ENCODE data around the gene HHIP.

Gene HHIP

DNA sequence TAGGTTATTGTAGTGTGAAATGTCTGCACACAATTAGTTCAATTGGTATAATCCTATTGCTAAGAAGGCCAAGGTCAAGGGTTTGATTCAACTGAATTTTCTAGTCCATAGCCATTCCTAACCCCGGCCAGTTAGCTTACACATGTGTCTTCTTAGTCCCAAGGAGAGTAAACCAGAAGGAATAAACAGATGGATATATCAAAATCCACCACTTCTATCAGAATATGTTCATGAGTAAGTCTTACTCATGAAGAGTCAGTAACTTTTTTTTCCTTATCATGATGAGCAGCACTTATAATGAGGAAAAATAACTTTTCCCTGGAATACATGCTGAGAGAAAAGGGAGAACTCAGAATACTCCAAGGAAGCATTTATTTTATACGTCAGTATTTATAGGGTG lies 9.5 kb downstream of the HHIP start:
- Histone ChIP-seq H3K9me3 (ENCODE audit: control insufficient read depth in 5 of 5, low read length in 5 of 5) (no peaks in the 10 kb centered on the region), H3K9ac (ENCODE audit: low read length in 5 of 5) (no peak overlapping the region), H3K4me3 (ENCODE audit: low read depth in 1 of 5, low read length in 5 of 5) (no peak overlapping the region), H3K27ac (ENCODE audit: low read depth, low read length) (no peak overlapping the region), H3K27me3 (ENCODE audit: control insufficient read depth in 5 of 5, insufficient read depth in 4 of 5, low read length in 5 of 5) (no peaks in the 10 kb centered on the region), H3K4me1 (ENCODE audit: control insufficient read depth in 5 of 5, insufficient read depth in 5 of 5, low read length in 5 of 5) (peaks cover 0 to 11% (median 6%) of the 10 kb centered on the region in 5 donors), H3K36me3 (ENCODE audit: control insufficient read depth in 5 of 5, insufficient read depth in 5 of 5, low read length in 5 of 5) (no peaks in the 10 kb centered on the region)

DNA sequence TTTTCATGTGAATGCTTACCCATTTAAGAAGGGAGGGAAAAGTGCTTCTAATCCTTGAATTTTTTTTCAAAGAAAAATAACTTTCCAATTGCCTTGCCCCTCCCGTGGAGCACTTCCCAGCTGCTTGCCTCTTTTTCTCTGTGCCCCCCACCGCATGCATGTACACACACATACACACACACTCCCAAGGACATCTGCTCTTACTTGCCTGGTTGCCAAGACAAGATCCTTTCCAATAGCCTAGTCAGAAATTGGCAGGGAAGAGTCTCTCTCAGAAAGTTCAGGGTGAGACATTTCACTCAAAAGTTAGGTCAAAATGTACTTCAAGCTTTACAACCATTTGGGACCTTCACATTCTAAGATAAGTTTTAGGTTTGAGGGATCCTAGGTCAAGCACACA lies 10.9 kb downstream of the HHIP start:
- peaks cover 0 to 11% (median 6%) of the 10 kb centered on the region in 5 donors for H3K4me1 ChIP-seq (ENCODE audit: control insufficient read depth in 5 of 5, insufficient read depth in 5 of 5, low read length in 5 of 5)
- no peaks in the 10 kb centered on the region for H3K27me3 ChIP-seq (ENCODE audit: control insufficient read depth in 5 of 5, insufficient read depth in 4 of 5, low read length in 5 of 5)
- no peak overlapping the region for H3K4me3 ChIP-seq (ENCODE audit: low read depth in 1 of 5, low read length in 5 of 5)
- H3K9ac ChIP-seq (ENCODE audit: low read length in 5 of 5): no peak overlapping the region
- H3K27ac ChIP-seq (ENCODE audit: low read depth, low read length): no peak overlapping the region
- H3K36me3 ChIP-seq (ENCODE audit: control insufficient read depth in 5 of 5, insufficient read depth in 5 of 5, low read length in 5 of 5): no peaks in the 10 kb centered on the region
- H3K9me3 ChIP-seq (ENCODE audit: control insufficient read depth in 5 of 5, low read length in 5 of 5): no peaks in the 10 kb centered on the region

DNA sequence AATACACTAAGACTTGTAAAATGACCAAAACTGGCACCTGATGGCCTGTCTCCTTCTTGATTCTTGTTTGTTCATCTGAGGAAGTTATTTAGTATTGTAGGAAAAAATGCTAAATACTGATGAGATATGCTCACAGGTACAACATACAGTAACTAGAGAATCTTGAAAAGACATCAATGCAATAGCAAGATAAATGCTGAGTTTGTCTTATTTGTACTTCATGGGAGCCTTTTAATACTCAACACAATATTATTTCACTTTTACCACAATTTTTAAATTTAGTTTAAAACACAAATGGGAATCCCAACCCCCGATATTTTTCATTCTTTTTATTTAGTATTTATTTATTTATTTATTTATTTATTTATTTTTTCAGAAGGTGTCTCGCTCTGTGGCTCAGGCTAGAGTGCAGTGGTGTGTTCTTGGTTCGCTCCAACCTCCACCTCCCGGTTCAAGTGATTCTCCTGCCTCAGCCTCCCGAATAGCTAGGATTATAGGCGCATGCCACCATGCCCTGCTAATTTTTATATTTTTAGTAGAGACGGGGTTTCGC lies 12.1 kb downstream of the HHIP start:
- Histone ChIP-seq H3K4me3 (ENCODE audit: low read depth in 1 of 5, low read length in 5 of 5) (no peak overlapping the region), H3K9ac (ENCODE audit: low read length in 5 of 5) (no peak overlapping the region), H3K4me1 (ENCODE audit: control insufficient read depth in 5 of 5, insufficient read depth in 5 of 5, low read length in 5 of 5) (peaks cover 0 to 11% (median 6%) of the 10 kb centered on the region in 5 donors), H3K36me3 (ENCODE audit: control insufficient read depth in 5 of 5, insufficient read depth in 5 of 5, low read length in 5 of 5) (no peaks in the 10 kb centered on the region), H3K27ac (ENCODE audit: low read depth, low read length) (no peak overlapping the region), H3K9me3 (ENCODE audit: control insufficient read depth in 5 of 5, low read length in 5 of 5) (no peaks in the 10 kb centered on the region), H3K27me3 (ENCODE audit: control insufficient read depth in 5 of 5, insufficient read depth in 4 of 5, low read length in 5 of 5) (no peaks in the 10 kb centered on the region)

- H3K4me3 ChIP-seq (ENCODE audit: low read depth in 1 of 5, low read length in 5 of 5): no peak overlapping the region
Measured at GRCh38 chr4:144658903-144659302, 12.9 kb downstream of the HHIP start.

DNA sequence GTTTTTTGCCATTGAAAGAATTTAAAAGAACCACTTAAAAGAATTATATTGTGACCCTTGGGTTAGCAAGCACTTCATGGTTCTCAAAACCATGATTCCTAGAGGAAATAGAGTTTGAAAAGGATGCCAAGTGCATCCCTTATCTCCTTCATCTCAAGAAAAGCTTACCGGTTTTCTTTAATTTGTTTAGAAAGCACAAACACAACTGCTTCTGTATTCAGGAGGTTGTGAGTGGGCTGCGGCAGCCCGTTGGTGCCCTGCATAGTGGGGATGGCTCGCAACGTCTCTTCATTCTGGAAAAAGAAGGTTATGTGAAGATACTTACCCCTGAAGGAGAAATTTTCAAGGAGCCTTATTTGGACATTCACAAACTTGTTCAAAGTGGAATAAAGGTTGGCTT lies 13.5 kb downstream of the HHIP start:
- Histone ChIP-seq H3K27ac (ENCODE audit: low read depth, low read length) (no peak overlapping the region), H3K9ac (ENCODE audit: low read length in 5 of 5) (no peak overlapping the region), H3K9me3 (ENCODE audit: control insufficient read depth in 5 of 5, low read length in 5 of 5) (no peaks in the 10 kb centered on the region), H3K27me3 (ENCODE audit: control insufficient read depth in 5 of 5, insufficient read depth in 4 of 5, low read length in 5 of 5) (no peaks in the 10 kb centered on the region), H3K4me3 (ENCODE audit: low read depth in 1 of 5, low read length in 5 of 5) (no peak overlapping the region), H3K4me1 (ENCODE audit: control insufficient read depth in 5 of 5, insufficient read depth in 5 of 5, low read length in 5 of 5) (peaks cover 0 to 11% (median 6%) of the 10 kb centered on the region in 5 donors), H3K36me3 (ENCODE audit: control insufficient read depth in 5 of 5, insufficient read depth in 5 of 5, low read length in 5 of 5) (no peaks in the 10 kb centered on the region)

More at GRCh38 chr4:144658903-144659302, 12.9 kb downstream of the HHIP start:
- H3K27ac ChIP-seq (ENCODE audit: low read depth, low read length): no peak overlapping the region
- no peaks in the 10 kb centered on the region for H3K27me3 ChIP-seq (ENCODE audit: control insufficient read depth in 5 of 5, insufficient read depth in 4 of 5, low read length in 5 of 5)
- H3K4me1 ChIP-seq (ENCODE audit: control insufficient read depth in 5 of 5, insufficient read depth in 5 of 5, low read length in 5 of 5): peaks cover 0 to 11% (median 6%) of the 10 kb centered on the region in 5 donors
- no peaks in the 10 kb centered on the region for H3K9me3 ChIP-seq (ENCODE audit: control insufficient read depth in 5 of 5, low read length in 5 of 5)
- no peaks in the 10 kb centered on the region for H3K36me3 ChIP-seq (ENCODE audit: control insufficient read depth in 5 of 5, insufficient read depth in 5 of 5, low read length in 5 of 5)
- H3K9ac ChIP-seq (ENCODE audit: low read length in 5 of 5): no peak overlapping the region

GRCh38 chr4:144663834-144664475 lies 18.0 kb downstream of the HHIP start:
- H3K27me3 ChIP-seq (ENCODE audit: control insufficient read depth in 5 of 5, insufficient read depth in 4 of 5, low read length in 5 of 5): no peaks in the 10 kb centered on the region
- no peak overlapping the region for H3K4me3 ChIP-seq (ENCODE audit: low read depth in 1 of 5, low read length in 5 of 5)
- H3K9ac ChIP-seq (ENCODE audit: low read length in 5 of 5): no peak overlapping the region
- no peaks in the 10 kb centered on the region for H3K9me3 ChIP-seq (ENCODE audit: control insufficient read depth in 5 of 5, low read length in 5 of 5)
- H3K4me1 ChIP-seq (ENCODE audit: control insufficient read depth in 5 of 5, insufficient read depth in 5 of 5, low read length in 5 of 5): no peaks in the 10 kb centered on the region
- no peak overlapping the region for H3K27ac ChIP-seq (ENCODE audit: low read depth, low read length)
- no peaks in the 10 kb centered on the region for H3K36me3 ChIP-seq (ENCODE audit: control insufficient read depth in 5 of 5, insufficient read depth in 5 of 5, low read length in 5 of 5)

GRCh38 chr4:144666539-144667175 lies 20.7 kb downstream of the HHIP start:
- no peaks in the 10 kb centered on the region for H3K27me3 ChIP-seq (ENCODE audit: control insufficient read depth in 5 of 5, insufficient read depth in 4 of 5, low read length in 5 of 5)
- H3K9me3 ChIP-seq (ENCODE audit: control insufficient read depth in 5 of 5, low read length in 5 of 5): no peaks in the 10 kb centered on the region
- no peak overlapping the region for H3K27ac ChIP-seq (ENCODE audit: low read depth, low read length)
- H3K36me3 ChIP-seq (ENCODE audit: control insufficient read depth in 5 of 5, insufficient read depth in 5 of 5, low read length in 5 of 5): no peaks in the 10 kb centered on the region
- no peaks in the 10 kb centered on the region for H3K4me1 ChIP-seq (ENCODE audit: control insufficient read depth in 5 of 5, insufficient read depth in 5 of 5, low read length in 5 of 5)
- no peak overlapping the region for H3K4me3 ChIP-seq (ENCODE audit: low read depth in 1 of 5, low read length in 5 of 5)
- no peak overlapping the region for H3K9ac ChIP-seq (ENCODE audit: low read length in 5 of 5)

- Histone ChIP-seq H3K4me1 (ENCODE audit: control insufficient read depth in 5 of 5, insufficient read depth in 5 of 5, low read length in 5 of 5) (no peaks in the 10 kb centered on the region), H3K9me3 (ENCODE audit: control insufficient read depth in 5 of 5, low read length in 5 of 5) (no peaks in the 10 kb centered on the region), H3K36me3 (ENCODE audit: control insufficient read depth in 5 of 5, insufficient read depth in 5 of 5, low read length in 5 of 5) (no peaks in the 10 kb centered on the region), H3K27ac (ENCODE audit: low read depth, low read length) (no peak overlapping the region), H3K27me3 (ENCODE audit: control insufficient read depth in 5 of 5, insufficient read depth in 4 of 5, low read length in 5 of 5) (no peaks in the 10 kb centered on the region), H3K4me3 (ENCODE audit: low read depth in 1 of 5, low read length in 5 of 5) (no peak overlapping the region), H3K9ac (ENCODE audit: low read length in 5 of 5) (no peak overlapping the region)
Measured at GRCh38 chr4:144667500-144667899, 21.5 kb downstream of the HHIP start.

GRCh38 chr4:144670776-144671175 lies 24.8 kb downstream of the HHIP start:
- Histone ChIP-seq H3K27me3 (ENCODE audit: control insufficient read depth in 5 of 5, insufficient read depth in 4 of 5, low read length in 5 of 5) (no peaks in the 10 kb centered on the region), H3K4me3 (ENCODE audit: low read depth in 1 of 5, low read length in 5 of 5) (no peak overlapping the region), H3K9ac (ENCODE audit: low read length in 5 of 5) (no peak overlapping the region), H3K9me3 (ENCODE audit: control insufficient read depth in 5 of 5, low read length in 5 of 5) (no peaks in the 10 kb centered on the region), H3K36me3 (ENCODE audit: control insufficient read depth in 5 of 5, insufficient read depth in 5 of 5, low read length in 5 of 5) (no peaks in the 10 kb centered on the region), H3K27ac (ENCODE audit: low read depth, low read length) (no peak overlapping the region), H3K4me1 (ENCODE audit: control insufficient read depth in 5 of 5, insufficient read depth in 5 of 5, low read length in 5 of 5) (no peaks in the 10 kb centered on the region)

DNA sequence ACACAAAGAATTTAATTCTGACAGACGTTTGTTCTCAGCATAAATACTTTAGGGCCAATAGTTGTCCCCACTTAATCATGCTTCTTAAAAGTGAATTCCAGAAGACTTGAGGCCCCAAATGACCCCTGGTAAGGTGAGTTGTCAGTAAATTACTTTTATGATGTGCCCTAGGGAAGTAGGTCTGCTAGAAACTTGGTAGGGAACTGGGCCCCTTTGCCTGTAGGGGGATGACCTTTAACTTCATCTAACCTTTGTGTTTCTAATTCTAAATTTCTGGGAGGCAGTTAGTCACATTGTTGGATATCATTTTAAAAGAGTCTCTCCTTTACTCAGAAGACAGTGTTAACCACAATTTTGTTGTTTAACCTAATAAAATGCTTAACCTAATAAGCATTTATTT lies 28.8 kb downstream of the HHIP start:
- H3K9me3 ChIP-seq (ENCODE audit: control insufficient read depth in 5 of 5, low read length in 5 of 5): no peaks in the 10 kb centered on the region
- no peak overlapping the region for H3K4me3 ChIP-seq (ENCODE audit: low read depth in 1 of 5, low read length in 5 of 5)
- H3K27me3 ChIP-seq (ENCODE audit: control insufficient read depth in 5 of 5, insufficient read depth in 4 of 5, low read length in 5 of 5): no peaks in the 10 kb centered on the region
- no peak overlapping the region for H3K27ac ChIP-seq (ENCODE audit: low read depth, low read length)
- no peaks in the 10 kb centered on the region for H3K4me1 ChIP-seq (ENCODE audit: control insufficient read depth in 5 of 5, insufficient read depth in 5 of 5, low read length in 5 of 5)
- H3K9ac ChIP-seq (ENCODE audit: low read length in 5 of 5): no peak overlapping the region
- H3K36me3 ChIP-seq (ENCODE audit: control insufficient read depth in 5 of 5, insufficient read depth in 5 of 5, low read length in 5 of 5): no peaks in the 10 kb centered on the region

All from subcutaneous abdominal adipose tissue (tissue), 5 donors.